Ammon's horn (tissue), 1 donor: ENCODE data around the gene SLC25A25.

Experiments used
- DNase-seq: peaks from one replicate; pipeline ENCODE4 v3.0.0-alpha.2; 2016; ENCODE audit warnings: low spot score

The SLC25A25 gene

DNA sequence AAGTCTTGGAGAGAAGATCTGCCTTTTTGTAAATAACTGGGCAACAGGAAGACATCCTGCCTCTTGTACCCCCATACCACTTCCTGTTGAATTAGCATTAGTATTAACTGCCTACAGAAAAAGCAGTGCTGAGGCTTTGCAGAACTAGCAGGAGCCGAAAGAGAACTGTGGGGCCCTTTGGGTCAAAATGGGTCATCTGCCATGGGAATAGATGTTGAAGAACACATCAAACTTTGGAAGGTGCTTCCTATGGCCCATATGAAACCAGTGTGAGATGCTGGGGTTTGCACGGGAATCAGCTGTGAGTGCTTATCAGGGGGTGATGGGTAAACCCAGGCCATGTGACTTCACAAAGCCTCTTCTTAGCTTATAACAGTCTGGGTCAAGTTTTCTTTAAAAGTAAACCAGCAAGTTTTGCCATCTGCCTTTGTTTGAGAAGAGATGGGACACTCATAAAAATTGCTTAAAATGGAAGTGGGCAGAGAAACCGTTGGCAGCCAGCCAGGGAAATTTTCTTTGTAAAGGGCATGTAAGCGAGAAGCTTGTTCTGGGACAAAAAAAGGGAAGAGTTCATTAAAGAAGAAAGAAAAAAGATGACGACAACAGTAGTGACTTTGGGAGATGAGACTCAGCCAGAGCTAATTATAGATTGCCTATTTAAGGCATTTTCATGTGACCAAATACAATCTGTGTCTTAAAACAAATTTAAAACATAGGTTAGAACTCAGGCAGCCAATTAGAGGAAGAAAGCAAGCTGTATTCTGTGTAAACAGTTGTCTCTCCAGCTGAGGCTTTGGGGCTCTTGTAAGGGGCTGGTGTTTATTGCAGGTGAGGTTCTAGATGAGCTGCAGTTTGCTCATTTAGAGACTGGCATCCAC lies 4.4 kb downstream of the SLC25A25 start:
- peak; percentile 71 for DNase-seq

DNA sequence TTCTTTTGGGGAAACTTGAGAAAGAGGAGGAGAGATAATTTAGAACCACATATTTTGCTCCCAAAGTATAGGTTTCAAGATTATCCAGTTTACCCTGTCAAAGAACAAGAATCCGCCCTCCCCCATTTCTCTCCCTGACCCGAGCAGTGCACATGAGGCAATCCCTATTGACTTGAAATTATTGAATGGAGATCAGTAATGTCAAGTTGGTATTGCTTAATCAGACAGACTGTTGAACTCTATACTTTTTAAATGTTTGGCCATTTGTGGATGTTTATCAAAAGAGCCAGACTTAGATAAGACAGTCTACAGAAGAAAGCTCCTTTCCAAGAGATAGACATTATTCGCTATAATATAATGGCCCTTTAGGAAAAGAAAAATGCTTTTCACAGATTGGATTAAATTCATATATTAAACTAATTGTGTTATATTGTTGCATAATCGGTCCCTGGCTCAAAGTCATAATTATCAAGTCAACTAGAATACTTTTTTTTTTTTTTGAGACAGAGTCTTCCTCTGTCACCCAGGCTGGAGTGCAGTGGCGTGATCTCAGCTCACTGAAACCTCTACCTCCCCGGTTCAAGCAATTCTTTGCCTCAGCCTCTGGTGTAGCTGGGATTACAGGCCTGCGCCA lies 5.3 kb downstream of the SLC25A25 start:
- DNase-seq = no peak

DNA sequence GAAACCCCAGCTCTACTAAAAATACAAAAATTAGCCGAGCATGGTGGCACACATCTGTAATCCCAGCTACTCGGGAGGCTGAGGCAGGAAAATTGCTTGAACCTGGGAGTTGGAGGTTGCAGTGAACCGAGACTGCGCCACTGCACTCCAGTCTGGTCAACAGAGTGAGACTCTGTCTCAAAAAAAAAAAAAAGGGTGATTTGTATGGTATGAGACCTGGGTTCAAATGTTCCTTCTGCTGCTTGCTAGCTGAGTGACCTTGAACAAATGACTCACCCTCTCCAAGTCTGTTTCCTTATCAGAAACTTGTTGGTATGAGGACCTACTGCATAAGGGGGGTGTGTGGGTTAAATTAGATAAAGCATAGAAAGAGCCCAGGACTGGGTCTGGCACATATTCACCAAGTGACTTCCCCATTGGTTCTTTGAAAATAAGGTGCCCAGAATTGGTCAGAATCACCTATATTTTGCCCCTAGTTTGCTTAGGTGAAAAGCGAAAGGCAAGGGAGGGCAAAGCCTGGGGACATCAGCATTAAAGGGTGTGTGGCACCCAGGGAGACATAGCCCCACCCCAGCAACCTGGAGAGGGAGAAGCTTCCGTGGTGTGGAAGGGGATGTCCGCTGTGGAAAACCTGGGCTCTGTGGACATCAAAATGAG lies 9.9 kb downstream of the SLC25A25 start:
- no peak for DNase-seq

DNA sequence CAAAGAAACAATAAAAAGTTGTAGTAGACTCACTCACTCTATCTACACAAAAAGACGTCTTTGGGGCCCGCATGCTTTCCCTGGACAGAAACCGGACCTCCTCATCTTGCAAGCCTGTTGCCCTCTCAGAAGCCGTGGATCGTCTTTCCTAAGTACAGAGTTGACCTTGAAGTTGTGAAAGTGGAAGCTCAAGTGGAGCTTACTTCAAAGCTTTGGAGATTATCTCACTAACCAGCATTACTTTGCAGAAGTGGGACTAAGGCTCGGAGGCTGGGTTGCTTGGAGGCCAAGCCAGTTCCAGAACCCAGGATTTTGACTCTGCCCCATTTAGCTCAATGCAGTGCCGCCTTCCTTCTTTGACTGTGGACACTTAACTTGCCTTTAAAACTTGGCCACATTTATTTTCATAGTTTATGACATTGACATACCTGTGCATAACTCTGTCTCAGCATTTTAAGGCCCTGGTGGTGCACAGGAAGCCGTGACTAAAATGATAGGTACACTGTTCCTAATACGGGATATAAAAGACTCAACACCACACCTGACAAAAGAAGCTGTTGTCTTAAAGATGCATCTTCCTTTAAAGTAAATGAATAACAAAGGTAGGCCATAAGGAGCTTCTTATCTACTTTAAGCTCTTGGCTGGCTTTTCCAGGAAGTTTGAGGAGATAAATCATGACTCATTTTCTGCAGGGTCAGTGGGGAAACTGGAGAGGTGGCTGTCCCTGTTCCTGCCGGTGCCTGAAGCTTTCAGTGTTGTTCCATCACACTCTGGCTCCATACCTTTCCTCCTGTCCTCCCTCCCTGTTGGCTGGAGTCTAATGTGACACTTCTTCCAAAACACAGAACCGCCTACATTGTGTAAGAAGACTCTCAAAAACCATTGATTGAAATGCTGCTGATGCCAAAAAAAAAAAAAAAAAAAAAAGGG lies 10.7 kb downstream of the SLC25A25 start:
- DNase-seq = no peak

DNA sequence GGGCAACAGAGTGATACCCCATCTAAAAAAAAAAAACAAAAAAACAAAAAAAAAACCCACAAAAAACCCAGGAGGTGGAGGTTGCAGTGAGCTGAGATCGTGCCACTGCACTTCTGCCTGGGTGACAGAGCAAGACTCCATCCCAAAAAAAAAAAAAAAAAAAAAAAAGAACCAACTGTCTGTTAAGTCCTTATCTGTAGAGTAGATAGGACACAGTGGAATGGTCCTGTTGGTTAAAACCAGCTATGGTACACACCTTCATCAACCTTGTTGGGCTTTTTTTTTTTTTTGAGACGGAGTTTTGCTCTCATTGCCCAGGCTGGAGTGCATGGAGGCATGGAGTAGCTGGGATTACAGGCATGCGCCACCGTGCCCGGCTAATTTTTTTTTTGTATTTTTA lies 12.2 kb downstream of the SLC25A25 start:
- no peak for DNase-seq

DNA sequence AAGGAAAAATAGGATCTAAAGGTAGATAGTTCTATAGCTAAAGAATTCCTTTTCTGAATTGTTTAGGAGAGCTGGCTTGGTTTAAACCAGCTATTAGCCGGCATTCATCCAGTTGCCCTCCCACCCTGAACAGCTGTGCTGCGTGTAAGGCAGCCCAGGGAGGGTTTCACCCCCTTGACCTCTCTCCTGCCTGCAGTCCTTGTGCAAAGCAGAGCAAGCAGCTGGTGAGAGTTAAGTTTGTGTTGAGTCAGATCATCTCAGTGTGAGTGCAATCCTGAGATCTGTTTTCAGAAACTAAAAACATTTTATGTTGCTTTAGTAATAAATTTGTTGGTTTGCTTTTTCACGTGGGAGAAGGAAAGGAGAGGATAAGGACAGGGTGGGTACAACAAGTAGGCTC lies 13.0 kb downstream of the SLC25A25 start:
- no peak for DNase-seq

DNA sequence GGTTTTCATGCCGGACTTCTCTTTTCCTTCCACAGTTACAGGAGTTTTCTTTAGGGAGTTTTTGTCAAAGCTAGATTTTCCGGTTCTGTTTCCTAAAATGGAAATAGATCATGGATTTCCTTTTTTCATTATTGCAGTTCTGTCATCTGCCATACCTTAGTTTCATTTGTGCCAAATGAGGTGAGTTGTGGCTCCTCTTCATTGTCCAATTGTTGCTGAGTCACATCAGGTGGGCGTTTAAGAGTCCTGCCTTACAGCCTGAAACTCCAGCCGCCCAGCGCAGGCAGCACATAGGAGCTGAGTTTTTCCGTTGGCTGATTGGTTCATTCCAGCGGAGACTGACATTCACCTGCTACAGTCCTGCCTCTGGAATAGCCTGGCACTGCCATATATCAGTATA lies 14.1 kb downstream of the SLC25A25 start:
- no peak for DNase-seq

DNA sequence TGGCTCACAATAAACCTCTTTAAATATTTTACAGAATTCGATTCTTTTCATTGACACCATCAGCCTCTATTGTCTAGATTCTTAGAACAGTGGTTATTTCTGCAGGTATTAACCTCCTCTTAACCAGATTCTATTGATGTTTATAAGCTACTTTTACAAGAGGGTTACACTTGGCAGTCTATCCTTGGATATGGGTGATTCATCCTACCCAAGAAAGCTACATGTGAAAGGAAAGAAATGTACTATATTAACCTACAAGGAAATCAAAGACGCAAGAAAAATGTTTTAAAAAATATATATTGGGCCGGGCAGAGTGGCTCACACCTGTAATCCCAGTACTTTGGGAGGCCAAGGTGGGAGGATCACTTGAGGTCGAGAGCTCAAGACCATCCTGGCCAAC lies 16.7 kb downstream of the SLC25A25 start:
- no peak for DNase-seq

DNA sequence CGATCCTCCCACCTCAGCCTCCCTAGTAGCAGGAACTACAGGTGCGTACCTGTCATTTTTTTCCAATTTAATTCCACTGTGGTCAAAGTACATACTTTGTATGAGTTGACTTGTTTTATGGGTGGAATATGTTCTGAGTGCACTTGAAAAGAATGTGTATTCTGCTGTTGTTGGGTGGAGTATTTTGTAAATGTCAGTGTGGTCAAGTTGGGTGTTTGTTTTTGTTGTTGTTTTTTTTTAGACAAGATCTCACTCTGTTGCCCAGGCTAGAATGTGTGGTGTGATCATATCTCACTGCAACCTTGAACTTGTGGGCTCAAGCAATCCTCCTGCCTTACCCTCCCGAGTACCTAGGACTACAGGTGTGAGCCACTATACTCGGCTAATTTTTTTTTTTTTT lies 17.9 kb downstream of the SLC25A25 start:
- no peak for DNase-seq

DNA sequence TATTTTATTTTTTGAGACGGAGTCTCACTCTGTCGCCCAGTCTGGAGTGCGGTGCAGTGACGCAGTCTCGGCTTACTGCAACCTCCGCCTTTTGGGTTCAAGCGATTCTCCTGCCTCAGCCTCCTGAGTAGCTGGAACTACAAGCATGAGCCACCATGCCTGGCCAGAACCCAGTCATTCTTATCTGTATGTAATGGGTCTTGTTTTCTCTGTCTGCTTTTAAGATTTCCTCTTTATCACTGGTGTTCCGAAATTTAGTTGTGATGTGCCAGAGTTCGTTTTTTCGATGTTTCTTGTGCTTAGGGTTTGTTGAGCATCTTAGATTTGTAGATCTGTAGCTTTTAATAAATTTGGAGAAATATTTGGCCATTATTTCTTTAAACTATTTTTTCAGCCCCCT lies 19.2 kb downstream of the SLC25A25 start:
- no peak for DNase-seq

DNA sequence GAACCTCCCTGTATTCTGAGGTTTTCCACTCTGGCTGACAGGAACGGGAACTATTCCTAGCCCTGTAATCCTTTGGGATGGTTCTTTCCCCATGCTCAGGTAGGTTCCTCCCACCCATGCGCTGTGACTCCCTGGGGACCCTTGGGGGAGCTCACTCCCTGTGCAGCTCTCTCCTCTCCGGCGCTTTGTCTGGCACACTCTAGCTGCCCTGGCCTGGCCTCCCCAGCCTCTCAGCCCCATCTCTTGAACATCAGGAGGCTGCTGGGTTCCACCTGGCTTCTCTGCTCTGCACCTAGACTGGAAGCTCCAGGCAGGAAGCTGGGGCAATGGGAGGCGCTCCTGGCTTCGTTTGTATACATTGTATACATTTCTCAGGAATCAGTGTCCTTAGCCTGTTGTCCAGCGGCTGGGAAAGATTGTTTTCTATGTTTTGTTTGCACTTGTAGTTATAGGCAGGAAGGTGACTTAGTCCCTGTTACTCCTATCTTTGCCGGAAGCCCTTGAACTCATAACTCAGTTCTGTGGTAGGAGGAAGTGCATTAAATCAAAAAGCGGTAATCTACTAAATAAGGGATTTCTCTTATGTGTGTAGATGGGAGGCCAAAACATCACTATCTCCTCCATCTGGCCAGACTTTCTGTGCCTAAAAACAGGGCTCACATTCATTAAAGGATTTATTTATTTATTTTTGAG lies 20.4 kb downstream of the SLC25A25 start:
- DNase-seq = no peak

DNA sequence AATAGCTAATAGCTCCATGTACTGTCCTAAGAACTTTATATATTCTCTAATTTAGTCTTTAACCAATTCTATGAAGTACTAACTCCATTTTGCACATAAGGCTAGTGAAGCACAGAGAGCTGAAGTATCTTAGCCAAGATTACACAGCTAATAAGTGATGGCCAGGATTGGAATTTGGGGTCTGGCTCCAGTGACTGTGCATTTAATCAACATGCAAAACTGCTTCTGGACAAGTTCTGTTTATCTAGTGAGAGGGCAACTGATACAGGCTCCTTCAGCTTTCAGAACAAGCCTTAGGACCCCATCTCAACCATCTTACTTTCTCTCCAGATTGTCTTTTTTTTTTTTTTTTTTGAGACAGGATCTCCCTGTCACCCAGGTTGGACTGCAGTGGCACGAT lies 21.3 kb downstream of the SLC25A25 start:
- DNase-seq = no peak

DNA sequence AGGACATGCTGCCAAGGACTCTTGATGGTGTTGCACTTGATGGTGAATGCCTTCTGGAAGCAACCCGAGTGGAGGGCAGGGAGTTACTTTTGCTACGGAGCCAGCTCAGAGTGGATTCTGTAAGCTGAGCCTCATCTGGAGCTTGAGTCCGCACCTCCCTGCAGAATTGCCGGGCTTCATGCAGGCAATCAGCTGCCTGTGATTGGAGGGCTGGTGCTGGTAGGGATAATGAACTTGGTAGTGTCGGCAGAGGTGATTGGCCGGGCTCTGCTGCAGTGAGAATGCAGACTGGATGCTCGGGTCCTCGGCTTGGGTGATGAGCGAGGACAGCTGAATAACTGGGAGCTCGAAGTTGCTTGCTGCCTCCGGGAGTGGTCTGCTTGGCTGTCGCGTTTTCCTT lies 23.1 kb downstream of the SLC25A25 start:
- DNase-seq = peak; percentile 96

DNA sequence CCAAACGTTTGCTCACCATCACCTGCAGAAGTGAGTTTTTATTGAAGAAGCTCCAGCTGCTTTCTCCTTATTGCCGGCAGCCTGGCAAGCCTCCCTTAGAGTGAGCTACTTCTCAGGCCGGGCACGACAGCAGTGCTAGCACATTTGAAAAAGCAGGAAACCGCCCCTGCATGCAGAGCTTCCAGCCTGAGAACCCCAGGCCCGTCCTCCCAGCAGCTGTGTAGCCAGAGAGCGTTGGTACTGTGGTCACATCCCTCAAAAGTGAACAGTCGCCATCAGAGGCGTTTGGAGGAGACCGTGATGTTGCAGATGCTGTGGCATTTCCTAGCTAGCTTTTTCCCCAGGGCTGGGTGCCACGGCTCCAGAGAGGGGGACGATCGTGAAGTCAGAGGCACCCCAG lies 23.5 kb downstream of the SLC25A25 start:
- peak; percentile 74 for DNase-seq

DNA sequence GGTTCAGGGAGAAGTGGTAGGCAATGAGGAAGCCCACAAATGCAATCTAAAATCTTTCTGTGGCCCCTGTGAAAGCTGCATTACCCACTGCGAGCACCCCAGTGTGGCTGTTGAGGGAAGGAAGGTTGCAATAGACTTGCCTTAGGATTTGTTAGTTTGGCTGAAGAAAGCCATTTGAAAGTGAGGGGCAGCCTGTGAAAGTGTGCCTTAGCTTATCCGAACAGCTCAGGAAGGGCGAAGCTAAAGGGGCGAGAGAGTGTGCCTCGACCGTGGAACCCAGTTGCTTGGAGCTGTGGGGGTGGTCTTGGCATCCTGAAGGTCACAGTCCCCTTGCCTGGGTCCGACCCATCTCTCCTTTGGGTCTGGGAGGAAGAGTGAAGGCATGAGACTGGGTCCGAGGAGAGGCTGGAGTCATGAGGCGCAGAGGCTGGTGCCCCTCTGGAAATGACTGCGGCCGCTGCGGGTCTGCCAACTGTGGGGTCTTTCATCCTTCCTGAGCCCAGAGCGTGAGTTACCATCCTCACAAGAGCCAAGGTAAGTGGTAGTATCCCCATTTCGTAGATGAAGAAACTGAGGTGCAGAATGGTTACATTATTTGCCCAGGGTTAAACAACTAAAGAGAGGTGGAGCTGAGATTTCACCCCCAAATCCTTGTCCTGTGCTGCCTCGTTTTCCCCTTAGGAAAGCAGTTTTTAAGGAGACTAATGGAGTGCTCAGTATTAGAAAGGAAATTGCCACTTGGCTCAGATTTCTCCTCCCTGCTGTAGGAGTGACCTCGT lies 24.4 kb downstream of the SLC25A25 start:
- DNase-seq = no peak

DNA sequence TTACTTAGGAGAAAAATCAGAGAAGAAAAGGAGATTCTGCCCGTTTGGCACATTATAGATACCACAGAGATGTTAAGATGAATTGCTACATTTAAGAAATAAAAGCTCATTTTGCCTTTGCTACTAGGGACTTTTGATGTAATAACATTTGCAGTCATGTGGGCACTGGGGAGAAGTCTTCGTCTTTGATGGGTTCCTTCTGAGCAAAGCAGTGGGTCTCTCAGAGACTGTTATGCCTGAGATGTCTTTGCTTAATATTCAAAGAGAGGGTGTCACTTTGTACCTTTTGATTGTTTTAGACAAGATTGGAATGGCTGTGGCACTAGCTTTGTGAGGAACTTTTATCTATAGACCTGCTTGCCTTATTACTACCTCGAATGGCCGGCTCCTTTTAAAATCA lies 25.0 kb downstream of the SLC25A25 start:
- DNase-seq = no peak

DNA sequence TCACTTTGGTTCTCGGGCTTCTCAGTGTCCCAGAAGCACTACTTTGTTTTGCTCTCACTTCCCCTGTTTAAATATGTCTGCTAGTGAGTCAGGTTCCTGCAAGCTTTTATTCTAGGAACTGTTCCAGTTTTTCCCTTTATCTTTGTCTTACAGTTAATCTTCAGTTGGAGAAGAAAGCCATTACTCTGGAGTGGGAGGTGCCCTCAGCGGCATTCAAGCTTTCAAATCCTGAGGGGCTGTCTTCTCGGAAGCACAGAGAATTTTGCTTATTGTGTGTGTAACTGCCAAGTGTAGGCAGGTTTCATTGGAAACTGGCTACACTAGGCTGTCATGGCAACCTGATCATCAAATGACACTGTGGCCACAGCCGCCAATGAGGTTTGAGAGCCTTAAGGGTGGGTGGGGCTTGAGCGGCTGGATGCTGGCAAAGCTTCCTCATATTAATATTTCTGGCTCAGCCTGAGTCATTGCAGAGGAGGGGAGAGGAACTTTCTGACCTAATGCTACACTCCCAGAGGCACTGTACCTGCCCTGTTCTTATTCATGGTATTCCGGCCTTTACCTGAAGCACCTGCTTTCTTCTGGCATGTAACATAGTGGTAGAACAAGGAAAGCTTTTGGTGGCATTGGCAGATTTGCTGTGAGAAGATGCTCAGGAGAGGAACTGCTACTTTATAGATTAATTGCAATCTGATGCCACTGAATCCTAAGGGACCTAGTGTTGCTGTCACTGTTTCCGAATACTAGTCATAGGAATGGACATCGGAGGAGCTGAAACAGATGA lies 26.3 kb downstream of the SLC25A25 start:
- DNase-seq = peak; percentile 96

DNA sequence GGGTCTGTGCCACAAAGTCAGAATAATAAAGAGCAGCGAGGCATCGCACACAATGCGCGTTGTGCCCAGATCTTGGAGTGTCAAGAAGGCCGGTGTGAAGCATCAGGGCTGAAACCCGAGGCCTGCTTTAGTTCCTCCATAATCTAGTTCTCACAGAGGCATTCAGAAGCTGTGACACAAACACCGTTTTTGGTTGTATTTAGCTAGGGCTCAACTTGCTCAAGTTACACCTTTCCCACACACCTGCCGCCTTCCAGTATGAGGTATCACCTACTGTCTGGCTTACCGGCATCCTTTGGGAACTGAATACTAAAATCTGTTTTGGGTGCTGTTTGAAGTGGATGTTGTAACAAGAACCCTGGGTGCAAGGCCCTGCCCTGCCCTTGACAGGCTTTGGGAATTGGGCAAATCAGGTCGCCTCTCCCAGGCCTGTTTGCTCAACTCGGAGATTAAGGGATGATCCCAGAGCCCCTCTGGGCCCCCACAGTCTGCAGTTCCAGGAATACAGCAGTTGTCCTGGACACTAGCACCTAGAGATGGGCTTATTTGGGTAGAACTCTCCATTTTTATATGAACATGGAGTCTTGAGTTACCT lies 27.0 kb downstream of the SLC25A25 start:
- DNase-seq = no peak
